Panc1 (cell line): ENCODE measurements around the gene PLEKHG1. TPM values are rescaled to one million over a fixed set of nuclear protein-coding genes. Genes with fewer than 3 reads are reported as not detected.

ENCODE experiments used
- ATAC-seq: fragments of 200-7000 bp; cut with Tn5 transposase; 2 replicates; pipeline ENCODE4 v1.9.1; 2020; ENCODE audit warnings: mild to moderate bottlenecking, moderate library complexity
- BruUV-seq: library from RNA; stranded (reverse); fragments of 400-500 nt; replicated peaks from 2 replicates; lab custom pipeline; 2021; lab: Mats Ljungman, UMichigan
- CTCF ChIA-PET: fragments of 300-600 bp; sonication (Branson Sonifier 250); formaldehyde crosslinking; loops from one replicate; lab custom pipeline; 2022; ENCODE audit warnings: antibody characterized with exemption; lab: Charles Lee
- POLR2A ChIA-PET: fragments of 300-600 bp; sonication (Branson Sonifier 250); formaldehyde crosslinking; loops from one replicate; lab custom pipeline; 2022; ENCODE audit warnings: antibody characterized with exemption; lab: Charles Lee
- DNase-seq: peaks from one replicate; pipeline ENCODE4 v3.0.0-alpha.2; 2010; ENCODE audit warnings: low read depth, low spot score
- H3K27ac ChIP-seq: 2 replicates; pipeline ENCODE4 v1.5.1; 2011; ENCODE audit warnings: mild to moderate bottlenecking, low read length, inconsistent platforms
- H3K27me3 ChIP-seq: fragments of 200-500 bp; sonication (Bioruptor generic); 2 replicates; pipeline ENCODE4 v1.6.0; 2014; ENCODE audit warnings: low read length, inconsistent platforms; ENCODE audit not compliant: control insufficient read depth, insufficient read depth
- H3K36me3 ChIP-seq: fragments of 200-500 bp; sonication (Bioruptor generic); 2 replicates; pipeline ENCODE4 v1.5.1; 2014; ENCODE audit warnings: inconsistent platforms, mild to moderate bottlenecking, low read length, moderate library complexity; ENCODE audit not compliant: control insufficient read depth, insufficient read depth
- H3K4me1 ChIP-seq: 2 replicates; pipeline ENCODE4 v1.5.1; 2011; ENCODE audit warnings: inconsistent platforms, mild to moderate bottlenecking, low read length, moderate library complexity; ENCODE audit not compliant: control insufficient read depth, insufficient read depth
- H3K4me3 ChIP-seq, 2 experiments: 2 replicates each; pipeline ENCODE4 v1.5.1; 2011 to 2012; ENCODE audit warnings: low read depth in 2 of 2, low read length in 2 of 2, mild to moderate bottlenecking in 2 of 2, inconsistent platforms in 1 of 2, moderate library complexity in 1 of 2
- H3K9me3 ChIP-seq: fragments of 200-500 bp; sonication (Bioruptor generic); 2 replicates; pipeline ENCODE4 v1.5.1; 2014; ENCODE audit warnings: low read depth, mild to moderate bottlenecking, inconsistent platforms, low read length, moderate library complexity; ENCODE audit not compliant: control insufficient read depth, insufficient read depth
- CTCF ChIP-seq: fragments of 450-650 bp; IDR thresholded peaks from 2 replicates; pipeline ENCODE4 v1.5.1; 2017; ENCODE audit warnings: mild to moderate bottlenecking
- POLR2AphosphoS5 ChIP-seq: IDR thresholded peaks from 2 replicates; pipeline ENCODE4 v1.6.1; 2012; ENCODE audit warnings: mild to moderate bottlenecking, low read depth, low read length, moderate library complexity
- SIN3A ChIP-seq: IDR thresholded peaks from 2 replicates; pipeline ENCODE4 v1.6.1; 2012; ENCODE audit warnings: low read depth, mild to moderate bottlenecking, low read length, moderate library complexity, borderline replicate concordance; ENCODE audit not compliant: insufficient read depth
- TCF7L2 ChIP-seq: IDR thresholded peaks from 2 replicates; pipeline ENCODE4 v1.6.1; 2011; ENCODE audit warnings: mild to moderate bottlenecking, low read depth, low read length, inconsistent platforms
- in situ Hi-C: cut with HindIII; loops from 2 replicates; pipeline ENCODE4 v1.10.0; 2016; ENCODE audit warnings: low sequenced_read_pairs, low pct_unique_long_range_greater_than_20kb
- intact Hi-C: fragments of 100-400 bp; cut with micrococcal nuclease; formaldehyde crosslinking; loops from one replicate; pipeline ENCODE4 v1.10.0; 2022; ENCODE audit not compliant: unreplicated experiment
- total RNA-seq: library from RNA; stranded (reverse); gene quantifications from one replicate; pipeline ENCODE4 v1.2.1, GENCODE V29; 2021; ENCODE audit not compliant: unreplicated experiment
- TF ChIP-seq, protein P1 (sequence below), 2 experiments: IDR thresholded peaks; 2 replicates each; pipeline ENCODE4 v1.6.1; 2011 to 2012; ENCODE audit warnings: low read depth in 2 of 2, control low read depth in 1 of 2, low read length in 1 of 2, mild to moderate bottlenecking in 1 of 2, moderate library complexity in 1 of 2; ENCODE audit not compliant: insufficient read depth in 1 of 2

The PLEKHG1 gene
- total RNA-seq, 1 experiment from 2014 or later = 4.0 TPM

- DNase-seq = no peak
- Histone ChIP-seq H3K9me3 (no peaks in the 10 kb centered on the region), H3K27ac (no peak overlapping the region), H3K27me3 (no peaks in the 10 kb centered on the region; the same call in 1 of the 2 replicates), H3K36me3 (no peaks in the 10 kb centered on the region), H3K4me1 (no peaks in the 10 kb centered on the region; the same call in 1 of the 2 replicates), H3K4me3 (no peak overlapping the region)
- ATAC-seq = no peak
- intact Hi-C loops = no loop called here
- TF ChIP-seq, protein P1, sequence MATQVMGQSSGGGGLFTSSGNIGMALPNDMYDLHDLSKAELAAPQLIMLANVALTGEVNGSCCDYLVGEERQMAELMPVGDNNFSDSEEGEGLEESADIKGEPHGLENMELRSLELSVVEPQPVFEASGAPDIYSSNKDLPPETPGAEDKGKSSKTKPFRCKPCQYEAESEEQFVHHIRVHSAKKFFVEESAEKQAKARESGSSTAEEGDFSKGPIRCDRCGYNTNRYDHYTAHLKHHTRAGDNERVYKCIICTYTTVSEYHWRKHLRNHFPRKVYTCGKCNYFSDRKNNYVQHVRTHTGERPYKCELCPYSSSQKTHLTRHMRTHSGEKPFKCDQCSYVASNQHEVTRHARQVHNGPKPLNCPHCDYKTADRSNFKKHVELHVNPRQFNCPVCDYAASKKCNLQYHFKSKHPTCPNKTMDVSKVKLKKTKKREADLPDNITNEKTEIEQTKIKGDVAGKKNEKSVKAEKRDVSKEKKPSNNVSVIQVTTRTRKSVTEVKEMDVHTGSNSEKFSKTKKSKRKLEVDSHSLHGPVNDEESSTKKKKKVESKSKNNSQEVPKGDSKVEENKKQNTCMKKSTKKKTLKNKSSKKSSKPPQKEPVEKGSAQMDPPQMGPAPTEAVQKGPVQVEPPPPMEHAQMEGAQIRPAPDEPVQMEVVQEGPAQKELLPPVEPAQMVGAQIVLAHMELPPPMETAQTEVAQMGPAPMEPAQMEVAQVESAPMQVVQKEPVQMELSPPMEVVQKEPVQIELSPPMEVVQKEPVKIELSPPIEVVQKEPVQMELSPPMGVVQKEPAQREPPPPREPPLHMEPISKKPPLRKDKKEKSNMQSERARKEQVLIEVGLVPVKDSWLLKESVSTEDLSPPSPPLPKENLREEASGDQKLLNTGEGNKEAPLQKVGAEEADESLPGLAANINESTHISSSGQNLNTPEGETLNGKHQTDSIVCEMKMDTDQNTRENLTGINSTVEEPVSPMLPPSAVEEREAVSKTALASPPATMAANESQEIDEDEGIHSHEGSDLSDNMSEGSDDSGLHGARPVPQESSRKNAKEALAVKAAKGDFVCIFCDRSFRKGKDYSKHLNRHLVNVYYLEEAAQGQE (IDR thresholded peaks at IDR 0.05; ENCODE audit: insufficient read depth in 1 of 2, low read depth in 2 of 2, low read length in 1 of 2) = no peak
- TF ChIP-seq TCF7L2 (no peak), POLR2AphosphoS5 (no peak), CTCF (no peak), SIN3A (no peak)
- ChIA-PET POLR2A (no interaction called here), CTCF (no interaction called here)
- in situ Hi-C loops = no loop called here
- no TSS peak for BruUV-seq
Measured at GRCh38 chr6:150576651-150577226, 22.9 kb upstream of the PLEKHG1 start.

DNA sequence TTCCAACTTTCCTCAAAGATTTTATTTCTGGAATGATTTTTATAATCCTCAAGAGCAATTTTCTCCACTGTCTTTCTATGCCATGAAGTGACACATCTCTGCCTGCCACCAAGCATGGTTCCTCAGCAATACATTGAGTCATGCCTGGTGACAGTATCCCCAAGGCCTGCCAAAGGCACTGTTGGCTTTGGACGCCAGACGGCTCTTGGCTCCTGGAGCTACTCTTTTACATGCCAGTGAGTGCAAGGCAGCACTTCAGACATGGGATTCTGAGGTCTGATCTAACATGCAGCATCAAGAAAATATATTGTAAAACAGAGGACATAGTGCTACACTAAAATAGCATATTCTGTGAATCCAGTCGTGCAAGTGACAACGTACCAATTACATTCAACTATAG lies 20.1 kb upstream of the PLEKHG1 start:
- Histone ChIP-seq H3K36me3 (no peaks in the 10 kb centered on the region), H3K4me3 (no peak overlapping the region), H3K27ac (no peak overlapping the region), H3K9me3 (no peaks in the 10 kb centered on the region), H3K4me1 (peaks cover 4% of the 10 kb centered on the region; the same call in 1 of the 2 replicates), H3K27me3 (no peaks in the 10 kb centered on the region; the same call in 1 of the 2 replicates)
- ChIA-PET POLR2A (no interaction called here), CTCF (no interaction called here)
- intact Hi-C loops = no loop called here
- no peak for TF ChIP-seq SIN3A
- no peak for TF ChIP-seq TCF7L2
- TF ChIP-seq POLR2AphosphoS5 = no peak
- no peak for TF ChIP-seq CTCF
- TF ChIP-seq, protein P1 (IDR thresholded peaks at IDR 0.05; ENCODE audit: insufficient read depth in 1 of 2, low read depth in 2 of 2, low read length in 1 of 2) = no peak
- no TSS peak for BruUV-seq
- DNase-seq (no peak), ATAC-seq (no peak)
- in situ Hi-C loops = no loop called here
